Measurements from ENCODE around the gene CCDC34.

Gene CCDC34

DNA sequence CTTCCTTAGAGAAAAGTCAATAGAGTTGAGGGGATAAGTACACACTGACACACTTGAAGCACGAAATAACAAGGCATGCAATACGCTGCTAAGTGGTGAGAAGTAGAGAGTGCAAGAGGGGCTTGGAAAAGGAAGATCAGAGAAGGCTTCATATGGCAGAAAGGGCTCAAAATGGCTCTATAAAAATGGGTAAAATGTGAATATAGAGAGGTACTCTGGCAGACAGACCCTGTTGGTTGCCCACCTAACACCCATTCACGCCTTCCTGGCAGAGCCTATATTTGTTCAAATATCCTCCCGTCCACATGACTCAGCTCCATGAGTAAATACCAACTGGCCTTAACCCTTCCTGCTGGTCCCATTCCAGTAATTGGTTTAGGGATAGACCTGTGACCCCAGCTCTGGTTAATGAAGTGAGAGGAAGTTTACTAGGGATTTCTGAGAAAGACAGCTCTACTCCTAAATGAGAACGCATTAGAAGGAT is 38.9 kb upstream of the CCDC34 start:
- no peak for DNase-seq (ENCODE audit: low read depth)
- TF ChIP-seq, protein P1, sequence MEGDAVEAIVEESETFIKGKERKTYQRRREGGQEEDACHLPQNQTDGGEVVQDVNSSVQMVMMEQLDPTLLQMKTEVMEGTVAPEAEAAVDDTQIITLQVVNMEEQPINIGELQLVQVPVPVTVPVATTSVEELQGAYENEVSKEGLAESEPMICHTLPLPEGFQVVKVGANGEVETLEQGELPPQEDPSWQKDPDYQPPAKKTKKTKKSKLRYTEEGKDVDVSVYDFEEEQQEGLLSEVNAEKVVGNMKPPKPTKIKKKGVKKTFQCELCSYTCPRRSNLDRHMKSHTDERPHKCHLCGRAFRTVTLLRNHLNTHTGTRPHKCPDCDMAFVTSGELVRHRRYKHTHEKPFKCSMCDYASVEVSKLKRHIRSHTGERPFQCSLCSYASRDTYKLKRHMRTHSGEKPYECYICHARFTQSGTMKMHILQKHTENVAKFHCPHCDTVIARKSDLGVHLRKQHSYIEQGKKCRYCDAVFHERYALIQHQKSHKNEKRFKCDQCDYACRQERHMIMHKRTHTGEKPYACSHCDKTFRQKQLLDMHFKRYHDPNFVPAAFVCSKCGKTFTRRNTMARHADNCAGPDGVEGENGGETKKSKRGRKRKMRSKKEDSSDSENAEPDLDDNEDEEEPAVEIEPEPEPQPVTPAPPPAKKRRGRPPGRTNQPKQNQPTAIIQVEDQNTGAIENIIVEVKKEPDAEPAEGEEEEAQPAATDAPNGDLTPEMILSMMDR (IDR thresholded peaks at IDR 0.05; ENCODE audit: control insufficient read depth, extremely low read depth, insufficient read depth): no peak
- H3K4me3 ChIP-seq (ENCODE audit: low read depth, low read length): no peak overlapping the region

DNA sequence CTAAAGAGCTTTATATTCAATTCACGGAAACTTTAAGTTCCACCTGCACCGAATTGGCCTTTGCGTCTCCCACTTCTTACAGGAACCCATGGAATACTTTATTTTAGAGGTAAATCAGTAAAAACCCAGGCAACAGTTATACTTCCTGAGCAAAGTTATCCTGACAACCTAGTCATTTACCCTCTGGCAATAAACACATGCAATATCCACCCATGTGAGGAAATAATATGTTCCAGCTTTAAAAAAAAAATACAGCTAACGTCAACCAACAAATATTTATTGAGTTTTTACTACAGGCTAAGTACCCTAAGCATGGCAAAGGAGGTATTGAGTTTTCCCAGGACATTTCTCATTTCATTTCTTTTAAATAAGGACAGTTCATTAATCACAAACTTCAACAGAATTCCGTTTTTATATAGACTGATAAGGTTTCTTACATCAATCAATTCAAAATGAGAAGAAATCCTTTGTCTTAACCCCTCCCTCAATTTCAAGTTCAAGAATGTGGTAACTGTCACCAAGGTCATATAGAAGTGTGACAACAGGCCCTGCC is 38.3 kb upstream of the CCDC34 start:
- DNase-seq (ENCODE audit: low read depth): no peak
- no peak overlapping the region for H3K4me3 ChIP-seq (ENCODE audit: low read depth, low read length)
- TF ChIP-seq, protein P1 (IDR thresholded peaks at IDR 0.05; ENCODE audit: control insufficient read depth, extremely low read depth, insufficient read depth): no peak

DNA sequence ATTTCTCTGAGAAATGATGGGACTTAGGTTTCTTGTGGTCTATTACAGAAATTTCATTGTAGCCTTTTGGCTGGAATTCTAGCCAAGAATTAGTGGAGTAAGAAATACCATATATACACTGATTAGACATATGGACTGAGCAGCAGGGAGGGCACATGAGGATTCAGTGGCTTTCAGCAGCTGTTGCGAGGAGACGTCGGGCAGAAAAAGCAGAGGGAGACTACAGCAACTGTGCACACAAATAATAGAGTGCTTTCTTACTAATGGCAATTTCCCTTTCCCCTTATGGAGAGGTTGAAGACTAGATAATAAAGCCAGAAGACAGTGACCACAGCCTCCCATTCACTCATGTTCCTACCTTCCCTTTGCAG is 35.4 kb upstream of the CCDC34 start:
- H3K4me3 ChIP-seq (ENCODE audit: low read depth, low read length): no peak overlapping the region
- TF ChIP-seq, protein P1 (IDR thresholded peaks at IDR 0.05; ENCODE audit: control insufficient read depth, extremely low read depth, insufficient read depth): no peak
- no peak for DNase-seq (ENCODE audit: low read depth)

DNA sequence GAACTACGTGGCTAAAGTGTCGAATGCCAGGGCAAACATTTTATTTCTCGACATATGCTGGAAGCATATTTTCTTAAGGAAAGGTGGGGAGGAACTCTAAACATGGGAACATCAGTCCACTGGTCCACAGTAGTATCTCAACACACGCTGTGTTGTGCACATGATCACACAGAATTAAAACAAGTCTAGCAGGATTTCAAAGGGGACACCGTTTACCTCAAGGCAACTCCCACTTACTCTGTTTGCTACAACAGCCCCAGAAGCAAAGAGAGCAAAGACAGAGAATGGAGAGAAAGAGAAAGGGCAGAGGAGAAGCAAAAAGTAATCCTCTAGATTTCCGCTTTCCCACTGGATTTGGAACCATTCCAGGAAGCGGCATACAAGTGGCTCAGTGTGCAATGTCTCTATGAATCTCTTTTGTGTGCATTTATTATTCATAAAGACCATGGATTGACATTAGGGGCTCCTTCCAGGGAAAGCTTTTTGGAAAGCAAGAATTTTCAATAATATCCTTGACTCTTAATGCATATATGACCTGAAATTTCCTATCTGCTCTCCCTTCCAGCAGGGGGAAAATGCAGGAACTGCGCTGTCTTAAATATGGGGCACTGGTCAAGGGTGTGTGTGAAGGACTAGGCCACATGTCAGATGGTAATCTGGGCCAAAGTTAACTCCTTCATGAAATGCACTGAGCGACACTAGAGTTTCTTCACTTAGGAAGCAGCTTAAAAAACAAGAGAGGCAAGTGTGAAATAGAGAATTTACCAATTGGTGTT is 34.8 kb upstream of the CCDC34 start:
- no peak for DNase-seq (ENCODE audit: low read depth)
- no peak overlapping the region for H3K4me3 ChIP-seq (ENCODE audit: low read depth, low read length)
- TF ChIP-seq, protein P1 (IDR thresholded peaks at IDR 0.05; ENCODE audit: control insufficient read depth, extremely low read depth, insufficient read depth): no peak

DNA sequence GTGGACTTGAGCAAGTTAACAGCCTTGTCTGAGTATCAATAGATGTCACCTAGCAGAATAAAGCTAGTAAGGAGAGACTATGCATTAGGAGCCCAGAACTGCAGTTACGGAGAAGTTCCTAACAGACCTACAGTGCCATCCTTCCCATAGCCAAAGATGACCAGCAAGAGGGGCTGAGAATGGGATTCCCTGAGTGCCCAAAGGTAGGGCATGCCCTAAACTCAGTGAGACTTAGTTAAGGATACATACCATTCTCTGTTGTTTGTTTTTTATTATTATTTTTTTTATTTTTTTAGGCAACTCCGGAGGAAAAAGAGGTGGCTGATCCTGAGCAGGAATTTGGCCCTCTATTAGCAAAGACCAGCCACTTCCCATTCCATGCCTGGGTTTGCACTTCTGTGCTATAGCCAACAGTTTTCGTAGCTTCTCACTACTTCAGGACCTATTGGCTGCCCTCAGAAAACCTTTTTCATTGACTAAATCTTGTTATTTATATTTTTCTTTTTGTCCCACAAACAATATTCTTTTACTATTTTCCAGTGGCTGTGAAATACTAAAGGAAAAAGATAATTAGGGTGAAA is 33.3 kb upstream of the CCDC34 start:
- DNase-seq (ENCODE audit: low read depth): no peak
- TF ChIP-seq, protein P1 (IDR thresholded peaks at IDR 0.05; ENCODE audit: control insufficient read depth, extremely low read depth, insufficient read depth): no peak
- peak overlapping the region; percentile 12 for H3K4me3 ChIP-seq (ENCODE audit: low read depth, low read length)

DNA sequence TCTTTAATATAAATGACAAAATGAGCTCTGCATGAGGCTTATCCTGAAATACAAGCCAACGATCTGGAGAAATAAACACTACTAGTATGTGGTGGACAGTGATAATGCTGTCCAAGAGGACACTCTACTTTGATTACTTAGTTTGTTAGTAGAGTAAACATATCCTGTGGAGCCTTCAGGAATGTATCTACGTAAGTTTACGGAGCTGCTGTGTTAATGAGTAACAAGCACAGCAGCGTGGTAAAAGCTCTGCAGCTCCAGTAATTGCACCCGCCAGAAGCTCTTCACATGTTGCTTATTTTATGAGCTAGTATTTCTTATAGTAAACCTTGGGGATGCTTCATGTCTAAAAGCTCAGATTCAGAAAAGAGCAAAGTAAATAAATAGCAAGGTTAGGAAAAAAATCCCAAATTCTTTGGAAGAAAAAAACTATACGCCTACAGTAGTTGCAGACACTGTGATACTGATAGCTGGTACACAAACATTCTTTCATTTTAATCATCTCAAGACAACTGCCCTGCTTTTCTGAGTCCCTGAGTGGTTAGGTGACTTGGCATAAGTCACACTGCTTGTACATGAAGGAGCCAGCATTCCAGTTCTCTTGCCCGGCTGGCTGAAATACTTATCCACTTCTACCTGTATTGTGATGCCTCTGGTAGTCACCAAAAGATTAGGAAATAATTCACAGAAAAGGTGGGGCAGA is 32.7 kb upstream of the CCDC34 start:
- TF ChIP-seq, protein P1 (IDR thresholded peaks at IDR 0.05; ENCODE audit: control insufficient read depth, extremely low read depth, insufficient read depth): no peak
- peak overlapping the region; percentile 12 for H3K4me3 ChIP-seq (ENCODE audit: low read depth, low read length)
- peak; percentile 96 for DNase-seq (ENCODE audit: low read depth)
